Parathyroid adenoma (tissue), 2 donors: ENCODE measurements around the gene NFIB.

ENCODE experiments used
- H2AFZ ChIP-seq: fragments of 300-600 bp; sonication (generic); one replicate; pipeline ENCODE4 v1.7.0; 2017; ENCODE audit warnings: antibody characterized with exemption, mild to moderate bottlenecking
- H3K27ac ChIP-seq: fragments of 300-600 bp; sonication (generic); one replicate; pipeline ENCODE4 v1.7.0; 2017
- H3K27me3 ChIP-seq: fragments of 300-600 bp; sonication (generic); one replicate; pipeline ENCODE4 v1.7.0; 2017; ENCODE audit warnings: low read length; ENCODE audit not compliant: control insufficient read depth, insufficient read depth
- H3K36me3 ChIP-seq: fragments of 300-600 bp; sonication (generic); one replicate; pipeline ENCODE4 v1.7.0; 2017; ENCODE audit warnings: low read length; ENCODE audit not compliant: control insufficient read depth, insufficient read depth
- H3K4me1 ChIP-seq: fragments of 300-600 bp; sonication (generic); one replicate; pipeline ENCODE4 v1.7.0; 2017; ENCODE audit warnings: control low read depth
- H3K4me2 ChIP-seq: fragments of 300-600 bp; sonication (generic); one replicate; pipeline ENCODE4 v1.7.0; 2017; ENCODE audit warnings: low read length
- H3K4me3 ChIP-seq: fragments of 300-600 bp; sonication (generic); one replicate; pipeline ENCODE4 v1.7.0; 2017; ENCODE audit warnings: low read depth, low read length
- H3K79me2 ChIP-seq: fragments of 300-600 bp; sonication (generic); one replicate; pipeline ENCODE4 v1.7.0; 2017; ENCODE audit warnings: control low read depth
- H3K9ac ChIP-seq: fragments of 300-600 bp; sonication (generic); one replicate; pipeline ENCODE4 v1.7.0; 2017; ENCODE audit warnings: mild to moderate bottlenecking
- H3K9me3 ChIP-seq: fragments of 300-600 bp; sonication (generic); one replicate; pipeline ENCODE4 v1.7.0; 2017; ENCODE audit warnings: low read length; ENCODE audit not compliant: control insufficient read depth
- TF ChIP-seq, protein P1 (sequence below): fragments of 300-600 bp; sonication (generic); IDR thresholded peaks from one replicate; pipeline ENCODE4 v1.7.0; 2017; ENCODE audit warnings: antibody characterized with exemption, mild to moderate bottlenecking
- donor health status: primary hyperparathyroidism.

Gene NFIB

DNA sequence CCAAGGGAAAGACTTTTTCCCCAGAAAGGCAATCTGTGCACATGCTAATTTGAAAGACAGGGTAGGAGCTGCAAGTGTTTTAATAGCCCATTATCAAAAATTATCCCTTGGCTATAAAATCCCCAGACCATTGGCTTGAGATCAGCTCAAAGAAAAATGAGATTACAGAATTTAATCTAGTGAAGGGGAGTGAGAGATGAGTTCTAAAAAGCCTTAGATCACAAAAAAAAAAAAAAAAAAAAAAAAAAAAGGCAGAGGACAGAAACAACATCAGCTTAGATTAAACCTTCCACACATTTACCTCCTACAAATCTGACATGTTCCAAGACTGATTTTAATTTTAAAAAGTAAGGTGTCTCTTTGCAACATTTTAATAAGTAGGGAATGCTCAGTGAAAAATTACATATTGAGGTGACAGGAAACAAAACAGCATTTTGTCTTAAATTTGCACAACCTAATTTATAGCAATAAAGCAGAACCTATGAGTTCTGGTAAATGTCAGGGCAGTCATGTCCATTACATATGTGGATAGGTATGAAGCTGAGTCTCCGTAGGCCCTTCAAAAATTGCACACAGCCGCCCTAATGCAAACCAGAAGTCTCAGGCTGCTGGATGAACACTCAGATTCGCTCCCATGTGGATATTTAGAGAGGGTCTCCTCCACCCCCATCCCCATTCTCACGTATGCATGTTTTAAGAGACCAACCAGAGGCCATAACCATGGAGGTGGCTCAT is 43.4 kb downstream of the NFIB start:
- Histone ChIP-seq H3K79me2 (no peaks in the 10 kb centered on the region), H3K4me2 (no peak overlapping the region), H3K4me1 (no peaks in the 10 kb centered on the region), H2AFZ (no peak overlapping the region), H3K9ac (no peak overlapping the region), H3K27me3 (no peaks in the 10 kb centered on the region), H3K36me3 (no peaks in the 10 kb centered on the region), H3K4me3 (no peak overlapping the region), H3K27ac (no peak overlapping the region), H3K9me3 (no peaks in the 10 kb centered on the region)
- TF ChIP-seq, protein P1, sequence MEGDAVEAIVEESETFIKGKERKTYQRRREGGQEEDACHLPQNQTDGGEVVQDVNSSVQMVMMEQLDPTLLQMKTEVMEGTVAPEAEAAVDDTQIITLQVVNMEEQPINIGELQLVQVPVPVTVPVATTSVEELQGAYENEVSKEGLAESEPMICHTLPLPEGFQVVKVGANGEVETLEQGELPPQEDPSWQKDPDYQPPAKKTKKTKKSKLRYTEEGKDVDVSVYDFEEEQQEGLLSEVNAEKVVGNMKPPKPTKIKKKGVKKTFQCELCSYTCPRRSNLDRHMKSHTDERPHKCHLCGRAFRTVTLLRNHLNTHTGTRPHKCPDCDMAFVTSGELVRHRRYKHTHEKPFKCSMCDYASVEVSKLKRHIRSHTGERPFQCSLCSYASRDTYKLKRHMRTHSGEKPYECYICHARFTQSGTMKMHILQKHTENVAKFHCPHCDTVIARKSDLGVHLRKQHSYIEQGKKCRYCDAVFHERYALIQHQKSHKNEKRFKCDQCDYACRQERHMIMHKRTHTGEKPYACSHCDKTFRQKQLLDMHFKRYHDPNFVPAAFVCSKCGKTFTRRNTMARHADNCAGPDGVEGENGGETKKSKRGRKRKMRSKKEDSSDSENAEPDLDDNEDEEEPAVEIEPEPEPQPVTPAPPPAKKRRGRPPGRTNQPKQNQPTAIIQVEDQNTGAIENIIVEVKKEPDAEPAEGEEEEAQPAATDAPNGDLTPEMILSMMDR, result no peak

DNA sequence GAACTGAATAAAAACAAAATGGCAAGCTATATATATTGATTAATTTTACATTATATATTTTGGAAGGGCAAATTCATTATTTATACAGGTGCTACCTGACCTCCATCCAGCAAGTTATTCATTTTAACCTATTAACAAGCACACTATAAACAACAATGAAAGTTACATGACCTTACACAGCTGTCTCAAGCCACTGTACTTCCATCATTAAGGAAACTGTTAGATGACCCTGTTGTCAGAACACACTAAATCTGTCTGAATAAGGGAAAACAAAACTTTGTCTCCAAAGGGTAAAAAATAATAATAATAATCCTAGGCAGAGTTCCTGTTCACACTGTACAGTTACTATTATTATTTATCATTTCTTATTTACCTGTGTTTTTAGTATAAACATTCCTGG is 44.0 kb downstream of the NFIB start:
- Histone ChIP-seq H3K4me3 (no peak overlapping the region), H3K36me3 (no peaks in the 10 kb centered on the region), H3K4me1 (no peaks in the 10 kb centered on the region), H3K4me2 (no peak overlapping the region), H2AFZ (no peak overlapping the region), H3K9ac (no peak overlapping the region), H3K27me3 (no peaks in the 10 kb centered on the region), H3K9me3 (no peaks in the 10 kb centered on the region), H3K27ac (no peak overlapping the region), H3K79me2 (no peaks in the 10 kb centered on the region)
- TF ChIP-seq, protein P1, result no peak

DNA sequence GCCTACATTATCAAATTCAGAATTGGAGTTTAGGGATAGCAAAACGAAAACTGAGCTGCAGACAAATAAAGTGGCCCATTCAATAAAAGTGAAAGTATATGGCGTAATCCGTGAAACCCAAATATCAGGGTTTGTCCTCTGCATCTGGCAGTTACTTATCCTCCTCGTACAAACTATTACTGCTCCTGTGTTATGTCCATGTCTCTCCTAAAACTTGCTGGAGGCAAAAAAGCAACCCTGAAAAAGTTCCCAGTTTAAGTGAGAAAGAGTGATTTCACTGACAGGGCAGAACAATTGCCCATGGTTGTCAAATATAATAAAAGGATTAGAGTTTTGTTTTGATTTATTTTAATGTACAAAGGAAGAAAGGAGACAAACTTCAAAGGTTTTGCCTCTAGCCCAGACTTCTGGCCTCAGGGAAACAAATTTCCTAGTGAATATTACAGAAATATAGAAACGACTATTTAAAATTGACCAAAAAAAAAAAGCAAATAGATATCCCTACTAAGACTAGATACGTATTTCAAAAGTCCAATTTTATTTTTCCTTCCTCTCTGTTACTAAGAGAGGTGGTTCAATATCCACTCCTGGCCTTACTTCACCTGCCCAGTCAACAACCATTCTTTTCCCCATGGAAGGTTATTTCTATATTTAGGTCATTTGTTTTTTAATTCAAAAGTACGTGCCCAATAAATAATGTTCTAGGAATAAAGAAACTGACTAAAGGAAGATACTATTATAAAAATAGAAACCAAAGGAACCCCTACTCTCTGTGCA is 50.0 kb downstream of the NFIB start:
- Histone ChIP-seq H3K9ac (no peak overlapping the region), H3K4me2 (no peak overlapping the region), H3K9me3 (no peaks in the 10 kb centered on the region), H3K27me3 (no peaks in the 10 kb centered on the region), H3K27ac (no peak overlapping the region), H3K4me1 (no peaks in the 10 kb centered on the region), H3K36me3 (no peaks in the 10 kb centered on the region), H3K79me2 (no peaks in the 10 kb centered on the region), H3K4me3 (no peak overlapping the region), H2AFZ (no peak overlapping the region)
- TF ChIP-seq, protein P1, result no peak

DNA sequence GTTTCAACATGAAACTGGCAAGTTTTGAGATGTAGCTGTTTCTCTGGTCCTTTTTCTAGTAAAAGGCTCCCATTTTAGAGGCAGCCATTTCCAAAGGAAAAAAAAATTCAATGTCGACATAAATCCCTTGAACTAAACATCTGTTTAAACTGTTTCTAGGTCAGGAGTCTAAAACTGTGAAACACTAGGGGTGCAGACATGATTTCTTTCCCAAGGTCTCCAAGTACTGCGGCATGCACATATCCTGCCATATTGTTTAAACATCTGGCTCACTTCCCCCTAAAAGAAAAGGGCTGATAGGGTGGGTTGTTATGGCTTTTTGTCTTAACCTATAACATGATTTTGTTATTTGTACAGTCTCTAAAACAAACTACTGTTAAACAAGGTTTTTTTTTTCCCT is 51.1 kb downstream of the NFIB start:
- Histone ChIP-seq H3K79me2 (no peaks in the 10 kb centered on the region), H3K4me1 (no peaks in the 10 kb centered on the region)
- TF ChIP-seq, protein P1, result no peak

More for the DNA sequence above, 51.1 kb downstream of the NFIB start:
- Histone ChIP-seq H3K9ac (no peak overlapping the region), H3K27me3 (no peaks in the 10 kb centered on the region), H3K27ac (no peak overlapping the region), H3K36me3 (no peaks in the 10 kb centered on the region), H3K9me3 (no peaks in the 10 kb centered on the region), H3K4me3 (no peak overlapping the region), H3K4me2 (no peak overlapping the region), H2AFZ (no peak overlapping the region)
